ENCODE measurements around the gene DAND5. TPM values are rescaled to one million over a fixed set of nuclear protein-coding genes. Genes with fewer than 3 reads are reported as not detected.

The DAND5 gene
- total RNA-seq, 5 donors from 2014 or later (not counting 1 experiment from before 2014, with no cell fraction given) = not detected

- Histone ChIP-seq H3K27ac (ENCODE audit: low read length) (no peak overlapping the region), H3K36me3 (ENCODE audit: control insufficient read depth in 2 of 2, extremely low read depth in 1 of 2, insufficient read depth in 1 of 2, low read length in 1 of 2) (no peaks in the 10 kb centered on the region), H3K4me1 (ENCODE audit: control insufficient read depth in 1 of 2, extremely low read depth in 1 of 2, insufficient read depth in 2 of 2, low read length in 2 of 2) (peaks cover 0 to 34% of the 10 kb centered on the region in 2 experiments), H3K27me3 (replicated peaks in 1 of 2; ENCODE audit: control insufficient read depth in 2 of 2, extremely low read depth in 1 of 2, insufficient read depth in 2 of 2, low read length in 1 of 2) (peaks cover 30 to 69% of the 10 kb centered on the region in 2 experiments), H3K9me3 (no peaks in the 10 kb centered on the region), H3K4me3 (ENCODE audit: control insufficient read depth in 1 of 2, extremely low read depth in 1 of 2, low read length in 1 of 2) (no peak overlapping the region)
- H3K27ac Mint-ChIP-seq = no peak overlapping the region
- ATAC-seq (replicated peaks in 1 of 4) (no peak), DNase-seq (no peak)
- H3K36me3 Mint-ChIP-seq = no peaks in the 10 kb centered on the region
- ChIA-PET CTCF (interaction anchor here (0.6 to 1.3 kb wide), 2 partner anchors 45 to 275 kb away, joined by 4 to 5 read pairs; no protein-coding TSS in a partner anchor), POLR2A (interaction anchor here in 1 of 2 donors (0.7 kb wide), 1 partner anchor 503 kb away, joined by 3 read pairs; no protein-coding TSS in a partner anchor)
- 56% methylated on average over 3 of the region's 7 CpGs for WGBS (ENCODE audit: insufficient coverage)
- H3K9me3 Mint-ChIP-seq = no peaks in the 10 kb centered on the region
- peaks cover 36 to 58% of the 10 kb centered on the region in 2 donors for H3K27me3 Mint-ChIP-seq
- peaks cover 22 to 34% (median 26%) of the 10 kb centered on the region in 3 donors for H3K4me1 Mint-ChIP-seq
- H3K4me3 Mint-ChIP-seq = no peak overlapping the region
Measured at GRCh38 chr19:13016245-13016627, 46.9 kb downstream of the DAND5 start.

GRCh38 chr19:13016628-13017305 lies 47.4 kb downstream of the DAND5 start:
- ATAC-seq (replicated peaks in 1 of 4) (no peak), DNase-seq (no peak)
- no peaks in the 10 kb centered on the region for H3K9me3 Mint-ChIP-seq
- ChIA-PET CTCF (interaction anchor here in 1 of 2 donors (0.6 kb wide), 1 partner anchor 274 kb away, joined by 4 read pairs; no protein-coding TSS in a partner anchor), POLR2A (interaction anchor here in 1 of 2 donors (0.7 kb wide), 1 partner anchor 504 kb away, joined by 3 read pairs; no protein-coding TSS in a partner anchor)
- Histone ChIP-seq H3K27me3 (replicated peaks in 1 of 2; ENCODE audit: control insufficient read depth in 2 of 2, extremely low read depth in 1 of 2, insufficient read depth in 2 of 2, low read length in 1 of 2) (peaks cover 30 to 68% of the 10 kb centered on the region in 2 experiments), H3K4me3 (ENCODE audit: control insufficient read depth in 1 of 2, extremely low read depth in 1 of 2, low read length in 1 of 2) (no peak overlapping the region), H3K9me3 (no peaks in the 10 kb centered on the region), H3K36me3 (ENCODE audit: control insufficient read depth in 2 of 2, extremely low read depth in 1 of 2, insufficient read depth in 1 of 2, low read length in 1 of 2) (no peaks in the 10 kb centered on the region), H3K4me1 (ENCODE audit: control insufficient read depth in 1 of 2, extremely low read depth in 1 of 2, insufficient read depth in 2 of 2, low read length in 2 of 2) (peaks cover 0 to 30% of the 10 kb centered on the region in 2 experiments), H3K27ac (ENCODE audit: low read length) (no peak overlapping the region)
- peaks cover 36 to 53% of the 10 kb centered on the region in 2 donors for H3K27me3 Mint-ChIP-seq
- H3K4me1 Mint-ChIP-seq = peaks cover 22 to 31% (median 24%) of the 10 kb centered on the region in 3 donors
- H3K27ac Mint-ChIP-seq = peak overlapping the region in 1 of 2 donors; percentile 19
- 86% methylated on average over 11 of the region's 22 CpGs for WGBS (ENCODE audit: insufficient coverage)
- no peaks in the 10 kb centered on the region for H3K36me3 Mint-ChIP-seq
- no peak overlapping the region for H3K4me3 Mint-ChIP-seq

- H3K36me3 Mint-ChIP-seq = no peaks in the 10 kb centered on the region
- DNase-seq (no peak), ATAC-seq (replicated peaks in 1 of 4) (no peak)
- no peaks in the 10 kb centered on the region for H3K9me3 Mint-ChIP-seq
- H3K4me1 Mint-ChIP-seq = peaks cover 21 to 34% (median 24%) of the 10 kb centered on the region in 3 donors
- CTCF ChIA-PET = no interaction called here
- Histone ChIP-seq H3K9me3 (no peaks in the 10 kb centered on the region), H3K4me3 (ENCODE audit: control insufficient read depth in 1 of 2, extremely low read depth in 1 of 2, low read length in 1 of 2) (no peak overlapping the region), H3K4me1 (ENCODE audit: control insufficient read depth in 1 of 2, extremely low read depth in 1 of 2, insufficient read depth in 2 of 2, low read length in 2 of 2) (peaks cover 0 to 26% of the 10 kb centered on the region in 2 experiments), H3K27me3 (replicated peaks in 1 of 2; ENCODE audit: control insufficient read depth in 2 of 2, extremely low read depth in 1 of 2, insufficient read depth in 2 of 2, low read length in 1 of 2) (peaks cover 30 to 67% of the 10 kb centered on the region in 2 experiments), H3K36me3 (ENCODE audit: control insufficient read depth in 2 of 2, extremely low read depth in 1 of 2, insufficient read depth in 1 of 2, low read length in 1 of 2) (no peaks in the 10 kb centered on the region), H3K27ac (ENCODE audit: low read length) (no peak overlapping the region)
- H3K4me3 Mint-ChIP-seq = no peak overlapping the region
- WGBS (ENCODE audit: insufficient coverage) = 88% methylated on average over 8 of the region's 14 CpGs
- H3K27ac Mint-ChIP-seq = no peak overlapping the region
- POLR2A ChIA-PET = interaction anchor here in 1 of 2 donors (0.6 kb wide), 1 partner anchor 49 kb away, joined by 3 read pairs; no protein-coding TSS in a partner anchor
- H3K27me3 Mint-ChIP-seq = peaks cover 35 to 54% of the 10 kb centered on the region in 2 donors
Measured at GRCh38 chr19:13017306-13018034, 48.1 kb downstream of the DAND5 start.

- peaks cover 30 to 67% of the 10 kb centered on the region in 2 experiments for H3K27me3 ChIP-seq (replicated peaks in 1 of 2; ENCODE audit: control insufficient read depth in 2 of 2, extremely low read depth in 1 of 2, insufficient read depth in 2 of 2, low read length in 1 of 2)
- Mint-ChIP-seq H3K27ac (no peak overlapping the region), H3K9me3 (no peaks in the 10 kb centered on the region), H3K27me3 (peaks cover 33 to 51% of the 10 kb centered on the region in 2 donors), H3K36me3 (no peaks in the 10 kb centered on the region), H3K4me3 (no peak overlapping the region), H3K4me1 (peaks cover 18 to 32% (median 23%) of the 10 kb centered on the region in 3 donors)
- H3K4me3 ChIP-seq (ENCODE audit: control insufficient read depth in 1 of 2, extremely low read depth in 1 of 2, low read length in 1 of 2) = no peak overlapping the region
- H3K9me3 ChIP-seq = no peaks in the 10 kb centered on the region
- H3K36me3 ChIP-seq (ENCODE audit: control insufficient read depth in 2 of 2, extremely low read depth in 1 of 2, insufficient read depth in 1 of 2, low read length in 1 of 2) = no peaks in the 10 kb centered on the region
- no peak for DNase-seq
- ATAC-seq (replicated peaks in 1 of 4) = no peak
- H3K27ac ChIP-seq (ENCODE audit: low read length) = no peak overlapping the region
- ChIA-PET POLR2A (interaction anchor here in 1 of 2 donors (0.6 kb wide), 1 partner anchor 50 kb away, joined by 3 read pairs; no protein-coding TSS in a partner anchor), CTCF (interaction anchor here in 1 of 2 donors (0.5 kb wide), 1 partner anchor 1017 kb away, joined by 4 read pairs; no protein-coding TSS in a partner anchor)
- peaks cover 0 to 25% of the 10 kb centered on the region in 2 experiments for H3K4me1 ChIP-seq (ENCODE audit: control insufficient read depth in 1 of 2, extremely low read depth in 1 of 2, insufficient read depth in 2 of 2, low read length in 2 of 2)
- WGBS (ENCODE audit: insufficient coverage) = 89% methylated on average over 17 of the region's 21 CpGs
Measured at GRCh38 chr19:13018035-13018914, 48.9 kb downstream of the DAND5 start.

GRCh38 chr19:13019332-13019731 lies 50.0 kb downstream of the DAND5 start:
- Histone ChIP-seq H3K4me1 (ENCODE audit: control insufficient read depth in 1 of 2, extremely low read depth in 1 of 2, insufficient read depth in 2 of 2, low read length in 2 of 2) (peaks cover 0 to 25% of the 10 kb centered on the region in 2 experiments), H3K36me3 (ENCODE audit: control insufficient read depth in 2 of 2, extremely low read depth in 1 of 2, insufficient read depth in 1 of 2, low read length in 1 of 2) (no peaks in the 10 kb centered on the region), H3K9me3 (no peaks in the 10 kb centered on the region), H3K27me3 (replicated peaks in 1 of 2; ENCODE audit: control insufficient read depth in 2 of 2, extremely low read depth in 1 of 2, insufficient read depth in 2 of 2, low read length in 1 of 2) (peaks cover 34 to 67% of the 10 kb centered on the region in 2 experiments), H3K4me3 (ENCODE audit: control insufficient read depth in 1 of 2, extremely low read depth in 1 of 2, low read length in 1 of 2) (no peak overlapping the region), H3K27ac (ENCODE audit: low read length) (no peak overlapping the region)
- ATAC-seq (replicated peaks in 1 of 4) (no peak), DNase-seq (no peak)
- WGBS (ENCODE audit: insufficient coverage) = 93% methylated on average over 2 of the region's 4 CpGs
- Mint-ChIP-seq H3K27ac (no peak overlapping the region), H3K36me3 (peaks cover 3% of the 10 kb centered on the region), H3K27me3 (peaks cover 30 to 50% of the 10 kb centered on the region in 2 donors), H3K9me3 (no peaks in the 10 kb centered on the region), H3K4me3 (no peak overlapping the region), H3K4me1 (peaks cover 20 to 31% (median 21%) of the 10 kb centered on the region in 3 donors)
- ChIA-PET CTCF (no interaction called here), POLR2A (no interaction called here)
